ENCODE results near the gene TMEM132D.

Gene TMEM132D

GRCh38 chr12:129231491-129231890, 672.3 kb downstream of the TMEM132D start:
- no peak for TF ChIP-seq CTCF (IDR thresholded peaks at IDR 0.05; ENCODE audit: low read depth, low read length)
- no peak for DNase-seq (ENCODE audit: extremely low read depth, low read depth)

DNA sequence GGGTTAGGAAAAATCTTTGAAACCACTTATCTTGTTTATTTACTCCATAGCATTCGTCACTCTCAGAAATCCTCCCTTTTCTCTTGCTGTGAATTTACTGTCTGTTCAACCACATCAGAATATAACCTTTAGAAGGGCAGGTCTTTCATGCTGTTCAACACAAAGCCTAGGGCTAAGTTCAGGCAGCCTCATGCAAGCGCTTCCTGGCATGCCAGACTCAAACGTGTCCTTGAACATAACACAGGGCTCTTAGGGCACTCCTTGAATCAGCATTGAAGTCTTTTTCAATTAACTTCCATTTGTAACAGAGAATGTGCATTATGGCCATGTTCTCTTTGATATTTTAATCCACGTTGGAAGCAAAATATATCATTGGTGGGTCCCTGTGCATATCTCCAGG, 672.8 kb downstream of the TMEM132D start:
- no peak for TF ChIP-seq CTCF (IDR thresholded peaks at IDR 0.05; ENCODE audit: low read depth, low read length)
- no peak for DNase-seq (ENCODE audit: extremely low read depth, low read depth)

- TF ChIP-seq CTCF (IDR thresholded peaks at IDR 0.05; ENCODE audit: low read depth, low read length) = no peak
- DNase-seq (ENCODE audit: extremely low read depth, low read depth) = no peak
Measured at GRCh38 chr12:129226851-129227250, 677.0 kb downstream of the TMEM132D start.

DNA sequence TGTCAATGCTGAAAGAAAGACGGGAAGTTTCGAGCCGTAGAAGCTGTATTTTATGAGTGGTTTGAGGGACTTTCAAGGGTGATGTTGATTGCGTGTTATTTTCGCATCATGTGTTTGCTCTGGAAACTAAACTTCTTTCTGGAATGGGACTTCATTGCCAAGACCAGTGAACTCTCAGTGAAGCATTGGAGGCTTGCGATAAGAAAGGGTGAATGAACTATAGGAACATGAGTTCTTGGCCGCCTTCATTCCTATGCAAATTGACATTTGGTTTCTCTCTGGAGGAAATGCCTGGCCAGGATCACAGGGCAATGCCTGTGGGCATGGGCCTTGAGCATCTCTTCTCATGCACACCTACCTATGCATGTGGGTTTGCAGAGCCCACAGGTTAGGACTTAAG, 677.8 kb downstream of the TMEM132D start:
- no peak for DNase-seq (ENCODE audit: extremely low read depth, low read depth)
- TF ChIP-seq CTCF (IDR thresholded peaks at IDR 0.05; ENCODE audit: low read depth, low read length) = no peak

GRCh38 chr12:129215556-129215955, 688.3 kb downstream of the TMEM132D start:
- no peak for DNase-seq (ENCODE audit: extremely low read depth, low read depth)
- no peak for TF ChIP-seq CTCF (IDR thresholded peaks at IDR 0.05; ENCODE audit: low read depth, low read length)

GRCh38 chr12:129213551-129213950, 690.3 kb downstream of the TMEM132D start:
- no peak for TF ChIP-seq CTCF (IDR thresholded peaks at IDR 0.05; ENCODE audit: low read depth, low read length)
- no peak for DNase-seq (ENCODE audit: extremely low read depth, low read depth)

DNA sequence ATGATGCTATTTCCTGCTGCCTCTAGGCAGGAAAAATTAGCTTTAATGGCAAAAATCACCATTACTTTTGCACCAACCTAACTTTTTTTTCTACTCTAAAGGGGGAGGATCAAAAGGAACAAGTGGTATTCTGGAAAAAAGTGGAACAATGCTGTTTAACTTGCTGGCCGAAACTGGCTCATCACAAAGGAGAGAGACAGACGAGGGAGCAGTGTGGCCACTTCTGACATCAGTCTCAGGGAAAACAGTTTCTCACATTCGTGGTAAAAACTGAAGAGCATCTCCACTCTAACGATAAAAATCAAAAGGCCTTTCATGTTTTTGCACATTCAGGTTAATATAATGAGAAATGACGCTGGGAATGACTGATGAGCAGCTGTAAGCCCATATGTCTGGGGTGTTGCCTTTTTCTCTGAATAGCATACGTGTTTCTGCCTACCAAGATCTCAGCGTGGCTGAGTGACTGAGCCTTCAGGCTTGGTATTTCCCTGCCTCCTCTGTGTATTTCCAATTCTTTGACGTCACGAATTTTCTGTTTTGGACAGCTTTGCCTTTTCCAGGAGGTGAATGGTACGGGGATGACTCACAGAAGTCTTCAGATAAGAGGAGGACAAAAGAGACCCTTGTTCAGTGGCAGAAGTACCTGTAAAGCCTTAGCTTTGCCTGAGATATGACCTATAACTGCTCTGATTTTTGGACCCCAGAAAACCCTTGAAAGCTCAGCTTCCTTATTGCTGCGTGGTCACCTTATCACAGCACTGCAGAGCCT, 691.8 kb downstream of the TMEM132D start:
- TF ChIP-seq CTCF (IDR thresholded peaks at IDR 0.05; ENCODE audit: low read depth, low read length) = no peak
- no peak for DNase-seq (ENCODE audit: extremely low read depth, low read depth)
